Colonic mucosa (tissue), 4 donors: ENCODE data around the gene FAM193B. TPM values are rescaled to one million over a fixed set of nuclear protein-coding genes. Genes with fewer than 3 reads are reported as not detected.
A peak's percentile ranks its signal among the peaks of the same experiment; 100 is the strongest.

ENCODE experiments used
- DNase-seq: peaks from one replicate; pipeline ENCODE4 v3.0.0-alpha.2; 2020
- H3K27ac ChIP-seq: fragments of 200-600 bp; one replicate; pipeline ENCODE4 v1.8.0; 2021
- H3K27me3 ChIP-seq: fragments of 200-600 bp; one replicate; pipeline ENCODE4 v1.8.0; 2021
- H3K36me3 ChIP-seq: fragments of 200-600 bp; one replicate; pipeline ENCODE4 v1.8.0; 2021
- H3K4me1 ChIP-seq: fragments of 200-600 bp; one replicate; pipeline ENCODE4 v1.8.0; 2021; ENCODE audit warnings: mild to moderate bottlenecking
- H3K4me3 ChIP-seq: fragments of 200-600 bp; one replicate; pipeline ENCODE4 v1.8.0; 2021
- H3K9ac ChIP-seq, 2 donors: one replicate each; pipeline ENCODE4 v1.7.0; 2013; ENCODE audit warnings: control low read depth in 2 of 2, low read depth in 2 of 2, low read length in 2 of 2
- H3K9me3 ChIP-seq: fragments of 200-600 bp; one replicate; pipeline ENCODE4 v1.8.0; 2021
- CTCF ChIP-seq: fragments of 200-600 bp; IDR thresholded peaks from one replicate; pipeline ENCODE4 v1.8.0; 2022; ENCODE audit warnings: antibody characterized with exemption, mild to moderate bottlenecking
- intact Hi-C: fragments of 100-400 bp; cut with DNase I; formaldehyde crosslinking; loops from one replicate; pipeline ENCODE4 v1.14.1; 2022
- total RNA-seq, 2 donors: library from RNA; stranded (reverse); fragmentation: NEBNext Ultra II Directional in 1 of 2; extraction: Animal tissue kit (Norgen Biotek cat#: 25700) in 1 of 2; gene quantifications; one replicate each; pipeline ENCODE4 v1.2.1, GENCODE V29; 2021
- donor health status: healthy.
- donor health status: DM: no; HTN: no; CAD: no.
- donor health status: DM: no; HTN: no; CAD: no.

The FAM193B gene
- total RNA-seq, 2 donors from 2014 or later, result 39.4 to 78.6 TPM

- intact Hi-C loops, result no loop called here
- Histone ChIP-seq H3K27ac (no peak overlapping the region), H3K27me3 (no peaks in the 10 kb centered on the region)
These were observed 1.4 kb downstream of the FAM193B start for GRCh38 chr5:177552839-177553455.

GRCh38 chr5:177550122-177550521 is 4.2 kb downstream of the FAM193B start:
- intact Hi-C loops, result no loop called here
- Histone ChIP-seq H3K4me1 (peaks cover 3% of the 10 kb centered on the region), H3K9me3 (no peaks in the 10 kb centered on the region), H3K27ac (no peak overlapping the region), H3K36me3 (no peaks in the 10 kb centered on the region), H3K27me3 (no peaks in the 10 kb centered on the region), H3K9ac (no peak overlapping the region), H3K4me3 (no peak overlapping the region)
- DNase-seq, result no peak
- TF ChIP-seq CTCF, result no peak

More at GRCh38 chr5:177552839-177553455, 1.4 kb downstream of the FAM193B start:
- TF ChIP-seq CTCF, result no peak
- peaks cover 3% of the 10 kb centered on the region for H3K4me1 ChIP-seq
- DNase-seq, result no peak
- H3K9ac ChIP-seq, result peak overlapping the region in 1 of 2 donors; percentile 81
- peak overlapping the region; percentile 97 for H3K4me3 ChIP-seq
- H3K9me3 ChIP-seq, result no peaks in the 10 kb centered on the region
- no peaks in the 10 kb centered on the region for H3K36me3 ChIP-seq

GRCh38 chr5:177548495-177548894 is 5.9 kb downstream of the FAM193B start:
- Histone ChIP-seq H3K36me3 (no peaks in the 10 kb centered on the region), H3K9me3 (no peaks in the 10 kb centered on the region), H3K27me3 (no peaks in the 10 kb centered on the region), H3K4me3 (no peak overlapping the region), H3K4me1 (peaks cover 3% of the 10 kb centered on the region), H3K27ac (no peak overlapping the region), H3K9ac (no peak overlapping the region)
- intact Hi-C loops, result no loop called here
- no peak for DNase-seq
- no peak for TF ChIP-seq CTCF

GRCh38 chr5:177547736-177548135 is 6.6 kb downstream of the FAM193B start:
- DNase-seq, result no peak
- no peak overlapping the region for H3K27ac ChIP-seq
- no peak for TF ChIP-seq CTCF
- no peaks in the 10 kb centered on the region for H3K36me3 ChIP-seq
- H3K9me3 ChIP-seq, result no peaks in the 10 kb centered on the region
- H3K27me3 ChIP-seq, result no peaks in the 10 kb centered on the region
- intact Hi-C loops, result no loop called here
- no peak overlapping the region for H3K9ac ChIP-seq
- no peaks in the 10 kb centered on the region for H3K4me1 ChIP-seq
- no peak overlapping the region for H3K4me3 ChIP-seq

- Histone ChIP-seq H3K36me3 (no peaks in the 10 kb centered on the region), H3K9me3 (no peaks in the 10 kb centered on the region), H3K4me1 (no peaks in the 10 kb centered on the region), H3K27ac (peak overlapping the region; percentile 39), H3K9ac (no peak overlapping the region), H3K27me3 (no peaks in the 10 kb centered on the region), H3K4me3 (no peak overlapping the region)
- intact Hi-C loops, result no loop called here
- TF ChIP-seq CTCF, result no peak
- peak; percentile 29 for DNase-seq
These were observed 8.1 kb downstream of the FAM193B start for GRCh38 chr5:177546258-177546741.
